GM06990 (cell line): Measurements from ENCODE around the gene FUZ.

ENCODE experiments used
- DNase-seq: peaks from one replicate; pipeline ENCODE4 v3.0.0-alpha.2; 2011; ENCODE audit not compliant: insufficient read length; ENCODE audit errors: extremely low read depth
- H3K27me3 ChIP-seq: replicated peaks from 2 replicates; pipeline ENCODE4 v1.6.0; 2011; ENCODE audit warnings: low read length; ENCODE audit not compliant: control insufficient read depth, insufficient read depth
- H3K36me3 ChIP-seq: 2 replicates; pipeline ENCODE4 v1.5.1; 2011; ENCODE audit warnings: low read length; ENCODE audit not compliant: control insufficient read depth, insufficient read depth
- H3K4me3 ChIP-seq: replicated peaks from 2 replicates; pipeline ENCODE4 v1.5.1; 2011; ENCODE audit warnings: low read depth, mild to moderate bottlenecking, control low read depth, low read length
- TF ChIP-seq, protein P1 (sequence below): IDR thresholded peaks from 2 replicates; pipeline ENCODE4 v1.5.1; 2011; ENCODE audit warnings: low read length, control low read depth, mild to moderate bottlenecking, inconsistent platforms; ENCODE audit not compliant: insufficient read depth, poor library complexity, severe bottlenecking

The FUZ gene

DNA sequence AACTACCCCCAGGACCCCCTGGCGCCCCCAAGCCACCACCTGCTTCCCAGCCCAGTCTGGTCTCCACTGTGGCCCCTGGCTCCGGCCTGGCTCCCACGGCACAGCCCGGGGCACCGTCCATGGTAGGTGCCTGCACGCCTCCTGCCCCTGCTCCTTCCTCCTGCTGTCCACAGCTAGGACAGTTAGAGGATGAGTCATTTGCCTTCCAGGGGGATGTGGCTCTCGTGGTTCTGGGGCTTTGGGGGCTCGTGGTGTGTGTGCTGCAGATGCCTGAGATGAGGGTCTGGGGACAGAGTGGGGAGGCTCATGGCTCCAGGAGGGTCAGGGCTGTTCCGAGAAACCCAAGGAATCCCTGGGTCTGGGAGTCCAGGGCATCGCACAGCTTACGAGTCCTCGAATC lies 17.7 kb upstream of the FUZ start:
- no peaks in the 10 kb centered on the region for H3K27me3 ChIP-seq
- DNase-seq, result no peak
- H3K4me3 ChIP-seq, result no peak overlapping the region
- TF ChIP-seq, protein P1, sequence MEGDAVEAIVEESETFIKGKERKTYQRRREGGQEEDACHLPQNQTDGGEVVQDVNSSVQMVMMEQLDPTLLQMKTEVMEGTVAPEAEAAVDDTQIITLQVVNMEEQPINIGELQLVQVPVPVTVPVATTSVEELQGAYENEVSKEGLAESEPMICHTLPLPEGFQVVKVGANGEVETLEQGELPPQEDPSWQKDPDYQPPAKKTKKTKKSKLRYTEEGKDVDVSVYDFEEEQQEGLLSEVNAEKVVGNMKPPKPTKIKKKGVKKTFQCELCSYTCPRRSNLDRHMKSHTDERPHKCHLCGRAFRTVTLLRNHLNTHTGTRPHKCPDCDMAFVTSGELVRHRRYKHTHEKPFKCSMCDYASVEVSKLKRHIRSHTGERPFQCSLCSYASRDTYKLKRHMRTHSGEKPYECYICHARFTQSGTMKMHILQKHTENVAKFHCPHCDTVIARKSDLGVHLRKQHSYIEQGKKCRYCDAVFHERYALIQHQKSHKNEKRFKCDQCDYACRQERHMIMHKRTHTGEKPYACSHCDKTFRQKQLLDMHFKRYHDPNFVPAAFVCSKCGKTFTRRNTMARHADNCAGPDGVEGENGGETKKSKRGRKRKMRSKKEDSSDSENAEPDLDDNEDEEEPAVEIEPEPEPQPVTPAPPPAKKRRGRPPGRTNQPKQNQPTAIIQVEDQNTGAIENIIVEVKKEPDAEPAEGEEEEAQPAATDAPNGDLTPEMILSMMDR, result no peak
- H3K36me3 ChIP-seq, result peaks cover 37% of the 10 kb centered on the region

DNA sequence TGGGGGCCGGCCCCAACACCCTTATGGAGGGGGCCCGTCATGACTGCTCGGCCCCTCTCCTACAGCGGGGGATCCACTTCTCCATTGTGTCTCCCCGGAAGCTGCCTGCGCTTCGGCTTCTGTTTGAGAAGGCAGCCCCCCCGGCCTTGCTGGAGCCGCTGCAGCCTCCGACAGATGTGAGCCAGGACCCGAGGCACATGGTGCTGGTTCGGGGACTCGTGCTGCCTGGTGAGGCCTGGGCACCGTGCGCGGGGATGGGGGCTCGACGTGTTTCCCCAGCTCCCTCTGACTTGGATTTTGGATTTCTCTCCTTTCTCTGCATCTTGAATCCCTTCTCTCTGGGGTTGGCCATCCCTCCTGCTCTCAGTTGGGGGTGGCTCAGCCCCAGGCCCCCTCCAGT lies 16.6 kb upstream of the FUZ start:
- TF ChIP-seq, protein P1, result no peak
- Histone ChIP-seq H3K36me3 (peaks cover 29% of the 10 kb centered on the region), H3K4me3 (no peak overlapping the region), H3K27me3 (no peaks in the 10 kb centered on the region)
- DNase-seq, result no peak

DNA sequence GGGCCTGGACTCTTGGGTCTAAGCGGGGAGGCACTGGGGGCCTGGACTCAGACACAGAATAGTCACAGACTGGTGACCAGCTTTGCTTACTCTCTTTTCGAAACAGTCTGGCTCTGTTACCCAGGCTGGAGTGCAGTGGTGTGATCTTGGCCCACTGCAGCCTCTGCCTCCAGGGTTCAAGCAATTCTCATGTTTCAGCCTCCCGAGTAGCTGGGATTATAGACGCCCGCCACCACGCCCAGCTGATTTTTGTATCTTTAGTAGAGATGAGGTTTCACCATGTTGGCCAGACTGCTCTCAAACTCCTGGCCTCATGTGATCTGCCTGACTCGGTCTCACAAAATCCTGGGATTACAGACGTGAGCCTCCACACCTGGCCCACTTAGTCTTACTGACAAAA lies 16.1 kb upstream of the FUZ start:
- no peak for DNase-seq
- H3K27me3 ChIP-seq, result no peaks in the 10 kb centered on the region
- H3K4me3 ChIP-seq, result no peak overlapping the region
- H3K36me3 ChIP-seq, result peaks cover 28% of the 10 kb centered on the region
- TF ChIP-seq, protein P1, result no peak

DNA sequence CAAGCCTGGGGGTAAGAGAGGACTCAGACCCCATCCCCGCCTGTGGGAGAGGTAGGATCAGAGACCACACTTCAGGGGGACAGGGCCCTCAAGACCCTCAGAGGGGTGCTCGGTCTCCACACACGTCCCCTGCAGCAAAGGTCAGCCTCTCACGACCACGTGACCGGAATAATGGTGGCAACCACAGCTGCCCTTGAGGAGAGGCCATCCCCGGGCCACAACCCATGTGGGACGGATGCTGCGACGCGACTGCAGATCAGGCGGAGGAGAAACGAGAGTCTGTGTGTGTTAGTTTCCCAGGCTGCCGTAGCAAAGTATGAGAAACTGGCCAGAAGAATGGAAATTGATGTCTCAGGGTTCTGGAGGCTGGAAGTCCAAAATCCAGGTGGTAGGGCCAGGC lies 13.9 kb upstream of the FUZ start:
- TF ChIP-seq, protein P1, result no peak
- Histone ChIP-seq H3K27me3 (no peaks in the 10 kb centered on the region), H3K4me3 (no peak overlapping the region), H3K36me3 (peaks cover 17% of the 10 kb centered on the region)
- no peak for DNase-seq

DNA sequence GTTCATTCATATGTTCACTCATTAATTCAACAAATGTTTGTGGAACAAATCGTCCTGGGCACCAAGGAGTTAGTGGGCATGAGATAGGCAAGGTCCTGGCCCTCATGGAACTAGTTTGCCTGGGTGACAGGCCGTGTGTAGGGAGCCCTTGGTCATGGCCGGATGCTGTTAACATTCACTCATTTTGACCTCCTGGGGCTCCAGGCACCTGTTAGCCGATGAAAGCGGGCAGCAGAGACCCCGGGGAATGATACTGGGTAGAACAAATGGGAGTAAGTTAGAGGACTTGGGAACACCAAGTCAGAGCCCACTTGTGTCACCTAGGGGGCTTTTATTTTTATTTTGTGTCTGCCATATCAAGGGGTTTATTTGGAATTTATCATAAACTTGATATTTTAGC lies 11.6 kb upstream of the FUZ start:
- DNase-seq, result no peak
- peaks cover 14% of the 10 kb centered on the region for H3K36me3 ChIP-seq

DNA sequence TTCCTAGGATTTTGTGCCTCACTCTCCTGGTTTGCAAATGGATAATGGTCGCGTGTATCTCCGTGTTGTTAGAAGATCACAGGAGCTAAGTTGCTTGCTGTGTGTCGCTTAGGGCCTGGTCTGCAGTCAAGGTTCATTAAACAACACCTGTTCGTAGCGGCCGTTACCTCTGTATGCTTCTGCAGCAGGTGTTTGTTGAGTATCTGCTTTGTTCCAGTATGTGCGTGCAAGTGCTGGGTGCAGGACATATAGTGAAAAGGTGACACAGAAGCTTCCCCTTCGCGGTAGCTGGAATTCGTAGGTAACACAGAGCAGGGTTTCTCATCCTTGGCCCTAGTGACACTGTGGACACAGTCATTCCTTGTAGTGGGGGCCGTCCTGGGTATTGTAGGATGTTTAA lies 10.4 kb upstream of the FUZ start:
- H3K4me3 ChIP-seq, result no peak overlapping the region
- no peak for DNase-seq
- H3K36me3 ChIP-seq, result peaks cover 13% of the 10 kb centered on the region
- TF ChIP-seq, protein P1, result no peak
- H3K27me3 ChIP-seq, result no peaks in the 10 kb centered on the region

More for the DNA sequence above, 11.6 kb upstream of the FUZ start:
- Histone ChIP-seq H3K4me3 (no peak overlapping the region), H3K27me3 (no peaks in the 10 kb centered on the region)
- TF ChIP-seq, protein P1, result no peak
